Endothelial cell of umbilical vein (primary cell): Measurements from ENCODE around the gene EP400. TPM values are rescaled to one million over a fixed set of nuclear protein-coding genes. Genes with fewer than 3 reads are reported as not detected.
"Not testable (repeated sequence)": the region's sequence is repeated elsewhere in the genome, so short reads cannot be mapped to it uniquely, and the experiment has no call there.

Experiments
- BruUV-seq: library from RNA; stranded (reverse); fragments of 400-500 nt; replicated peaks from 2 replicates; lab custom pipeline; 2021; lab: Mats Ljungman, UMichigan
- CTCF ChIA-PET: fragments of 300-600, 350-600 bp; sonication (Branson Sonifier 250); formaldehyde crosslinking; loops from one replicate; lab custom pipeline; 2021; ENCODE audit warnings: antibody characterized with exemption, inconsistent platforms; lab: Charles Lee
- POLR2A ChIA-PET: fragments of 300-600, 350-600 bp; sonication (Branson Sonifier 250); formaldehyde crosslinking; loops from one replicate; lab custom pipeline; 2021; ENCODE audit warnings: antibody characterized with exemption, inconsistent platforms; lab: Charles Lee
- DNase-seq: peaks from one replicate; pipeline ENCODE4 v3.0.0-alpha.2; 2011; ENCODE audit warnings: low read depth, low spot score
- FAIRE-seq: peaks from 2 replicates; lab custom pipeline; 2011; peaks lifted over from hg19 to GRCh38; lab: Jason Lieb, UNC
- H2AFZ ChIP-seq: 2 replicates; pipeline ENCODE4 v1.6.0; 2012; ENCODE audit warnings: low read depth, low read length, control low read depth, inconsistent platforms
- H3K27ac ChIP-seq: 2 replicates; pipeline ENCODE4 v1.5.1; 2011; ENCODE audit warnings: low read depth, mild to moderate bottlenecking, control low read depth, low read length, moderate library complexity; ENCODE audit not compliant: insufficient read depth
- H3K27me3 ChIP-seq, 2 experiments: 2 replicates each; pipeline versions ENCODE4 v1.6.0 to v1.6.1; 2011; ENCODE audit warnings: low read length in 2 of 2, mixed read lengths in 1 of 2; ENCODE audit not compliant: control insufficient read depth in 2 of 2, insufficient read depth in 2 of 2
- H3K36me3 ChIP-seq, 2 experiments: 2 replicates in 1 of 2; 3 replicates in 1 of 2; pipeline ENCODE4 v1.5.1; 2011; ENCODE audit warnings: low read length in 2 of 2, mild to moderate bottlenecking in 1 of 2, moderate library complexity in 1 of 2; ENCODE audit not compliant: control insufficient read depth in 2 of 2, insufficient read depth in 2 of 2; ENCODE audit errors: extremely low read depth in 1 of 2
- H3K4me1 ChIP-seq: 3 replicates; pipeline ENCODE4 v1.5.1; 2011; ENCODE audit warnings: mild to moderate bottlenecking, low read length; ENCODE audit not compliant: control insufficient read depth, insufficient read depth; ENCODE audit errors: extremely low read depth
- H3K4me2 ChIP-seq: 2 replicates; pipeline ENCODE4 v1.6.1; 2011; ENCODE audit warnings: low read length, control low read depth, mixed read lengths; ENCODE audit not compliant: insufficient read depth
- H3K4me3 ChIP-seq, 3 experiments: fragments of 200-600 bp in 1 of 3; sonication (generic), shearing (Covaris generic) in 1 of 3; replicated peaks in 1 of 3; 2 replicates each; pipeline ENCODE4 v1.5.1; 2011 to 2016; ENCODE audit warnings: control low read depth in 3 of 3, low read length in 3 of 3, mild to moderate bottlenecking in 2 of 3, inconsistent platforms in 1 of 3, low read depth in 1 of 3, moderate library complexity in 1 of 3; ENCODE audit not compliant: insufficient read depth in 1 of 3
- H3K79me2 ChIP-seq: 2 replicates; pipeline ENCODE4 v1.6.0; 2012; ENCODE audit warnings: low read length, inconsistent platforms; ENCODE audit not compliant: control insufficient read depth, insufficient read depth
- H3K9ac ChIP-seq: replicated peaks from 2 replicates; pipeline ENCODE3; 2011; ENCODE audit warnings: low read length, control low read depth; ENCODE audit not compliant: insufficient read depth; ENCODE audit errors: extremely low read depth
- H3K9me1 ChIP-seq: replicated peaks from 3 replicates; pipeline ENCODE4 v1.6.0; 2011; ENCODE audit warnings: mild to moderate bottlenecking, low read length; ENCODE audit not compliant: control insufficient read depth, insufficient read depth; ENCODE audit errors: extremely low read depth
- H3K9me3 ChIP-seq: replicated peaks from 2 replicates; pipeline ENCODE4 v1.5.1; 2012; ENCODE audit warnings: low read length, inconsistent platforms; ENCODE audit not compliant: control insufficient read depth, insufficient read depth
- H4K20me1 ChIP-seq: replicated peaks from 2 replicates; pipeline ENCODE3; 2011; ENCODE audit warnings: mild to moderate bottlenecking, low read length; ENCODE audit not compliant: control insufficient read depth, insufficient read depth; ENCODE audit errors: extremely low read depth
- CTCF ChIP-seq, 2 donors: IDR thresholded peaks; 1 replicate in 1 of 2; 2 replicates in 1 of 2; pipeline ENCODE4 v1.5.1; 2011; ENCODE audit warnings: low read length in 2 of 2, mild to moderate bottlenecking in 2 of 2, moderate library complexity in 2 of 2, control low read depth in 1 of 2, inconsistent platforms in 1 of 2, low read depth in 1 of 2; ENCODE audit not compliant: insufficient read depth in 1 of 2; ENCODE audit errors: extremely low read depth in 1 of 2
- EZH2 ChIP-seq: IDR thresholded peaks from 2 replicates; pipeline ENCODE4 v1.6.1; 2012; ENCODE audit warnings: borderline replicate concordance, low read depth, mild to moderate bottlenecking, moderate library complexity, low read length, inconsistent platforms; ENCODE audit not compliant: severe bottlenecking
- FOS ChIP-seq: IDR thresholded peaks from 2 replicates; pipeline ENCODE4 v1.6.1; 2011; ENCODE audit warnings: mild to moderate bottlenecking, low read length, moderate library complexity, borderline replicate concordance; ENCODE audit not compliant: insufficient read depth
- GATA2 ChIP-seq: IDR thresholded peaks from 2 replicates; pipeline ENCODE4 v1.7.0; 2011; ENCODE audit warnings: low read depth, mild to moderate bottlenecking, moderate library complexity, mixed read lengths, low read length; ENCODE audit not compliant: insufficient read length, insufficient read depth
- JUN ChIP-seq: IDR thresholded peaks from 2 replicates; pipeline ENCODE4 v1.6.1; 2011; ENCODE audit warnings: borderline replicate concordance, low read depth; ENCODE audit not compliant: insufficient read length, insufficient read depth
- MAX ChIP-seq: IDR thresholded peaks from 2 replicates; pipeline ENCODE4 v1.6.1; 2011; ENCODE audit not compliant: insufficient read depth, insufficient read length
- MYC ChIP-seq: IDR thresholded peaks from one replicate; pipeline ENCODE4 v1.6.1; 2011; ENCODE audit warnings: mild to moderate bottlenecking, low read depth, low read length
- POLR2A ChIP-seq: IDR thresholded peaks from 2 replicates; pipeline ENCODE4 v1.6.1; 2012; ENCODE audit warnings: low read depth, mild to moderate bottlenecking, control low read depth, low read length
- POLR2AphosphoS5 ChIP-seq: IDR thresholded peaks from 2 replicates; pipeline ENCODE4 v1.6.1; 2012; ENCODE audit warnings: low read depth, mild to moderate bottlenecking, control low read depth, low read length, moderate library complexity; ENCODE audit not compliant: insufficient read depth
- dilution Hi-C: fragments of 300-500 bp; cut with MboI; formaldehyde crosslinking; loops from one replicate; pipeline ENCODE4 v1.15.0; 2019; ENCODE audit warnings: low sequenced_read_pairs; ENCODE audit not compliant: extremely low pct_ligation_motif_present
- intact Hi-C: fragments of 100-400 bp; cut with micrococcal nuclease; formaldehyde crosslinking; loops from one replicate; pipeline ENCODE4 v1.10.0; 2022
- polyA plus RNA-seq, 4 experiments: library from polyadenylated mRNA; depleted of rRNA in 3 of 4; stranded (reverse) in 3 of 4; unstranded in 1 of 4; fragments of >200 nt; gene quantifications; 2 replicates each; pipeline versions ENCODE4 v1.2.1 to v1.2.3, GENCODE V29; 2011 to 2012; ENCODE audit warnings: missing spikeins in 1 of 4
- total RNA-seq: library from RNA; stranded (reverse); gene quantifications from 2 replicates; pipeline ENCODE4 v1.2.3, GENCODE V29; 2021

EP400 gene
- total and polyA plus RNA-seq, 2 donors (not counting 3 experiments of a cell fraction or from before 2014, with no cell fraction given), result 9.0 to 57.7 TPM

- Histone ChIP-seq H3K9ac (no peak overlapping the region), H3K9me3 (no peaks in the 10 kb centered on the region), H3K4me2 (no peak overlapping the region), H3K4me3 (no peak overlapping the region), H2AFZ (no peak overlapping the region), H3K36me3 (peaks cover 0 to 11% of the 10 kb centered on the region in 2 experiments), H3K9me1 (no peaks in the 10 kb centered on the region), H3K4me1 (no peaks in the 10 kb centered on the region), H4K20me1 (no peaks in the 10 kb centered on the region), H3K27ac (no peak overlapping the region), H3K79me2 (no peaks in the 10 kb centered on the region), H3K27me3 (no peaks in the 10 kb centered on the region)
- POLR2A ChIA-PET, result no interaction called here
- no peak for FAIRE-seq
- BruUV-seq, result no TSS peak
- dilution Hi-C loops (no loop called here), intact Hi-C loops (no loop called here)
- no peak for TF ChIP-seq FOS
- no peak for TF ChIP-seq EZH2
- TF ChIP-seq JUN, result no peak
- TF ChIP-seq MAX, result no peak
- TF ChIP-seq POLR2AphosphoS5, result no peak
- TF ChIP-seq CTCF (IDR thresholded peaks at IDR 0.05; ENCODE audit: extremely low read depth in 1 of 2, insufficient read depth in 1 of 2, low read depth in 1 of 2, low read length in 2 of 2), result no peak
- TF ChIP-seq POLR2A, result no peak
- TF ChIP-seq GATA2, result no peak
- no peak for TF ChIP-seq MYC
- DNase-seq, result no peak
- CTCF ChIA-PET, result no interaction called here
Observed at GRCh38 chr12:132102297-132102696, 152.6 kb downstream of the EP400 start.

- H3K9ac ChIP-seq, H3K9me3 ChIP-seq, BruUV-seq, H3K79me2 ChIP-seq, POLR2A ChIA-PET, H2AFZ ChIP-seq, intact Hi-C loops, CTCF ChIA-PET, H3K4me3 ChIP-seq, dilution Hi-C loops, H3K27me3 ChIP-seq, H3K4me1 ChIP-seq, H3K27ac ChIP-seq, H4K20me1 ChIP-seq, H3K9me1 ChIP-seq, FAIRE-seq, H3K4me2 ChIP-seq, DNase-seq: not testable (repeated sequence)
- H3K36me3 ChIP-seq, result peaks cover 0 to 12% of the 10 kb centered on the region in 2 experiments
Observed at GRCh38 chr12:132103072-132103471, 153.3 kb downstream of the EP400 start.
